Small intestine (tissue), 4 donors: ENCODE results near the gene ANKRD44. TPM values are rescaled to one million over a fixed set of nuclear protein-coding genes. Genes with fewer than 3 reads are reported as not detected.

Source experiments
- polyA plus RNA-seq, 4 donors: library from polyadenylated mRNA; stranded (reverse) in 3 of 4; unstranded in 1 of 4; fragments of 200-250 nt in 3 of 4; fragments of 120-200 nt in 1 of 4; gene quantifications; one replicate each; pipeline versions ENCODE4 v1.2.1 to v1.2.3, GENCODE V29; 2013
- donor health status: healthy with polysubstance abuse.
- donor health status: Bipolar disorder and iron deficiency.
- donor health status: healthy.

The ANKRD44 gene
- polyA plus RNA-seq, 4 donors, result 0.89 to 5.2 (median 1.7) TPM

Other genes starting within 250 kb of the ANKRD44 start
- 100 to 1,000 TPM; 108 to 329 (median 176) TPM for gene SF3B1, start 124.2 kb upstream of the ANKRD44 start, polyA plus RNA-seq
- 10 to 100 TPM; 10.7 to 25.7 (median 18.3) TPM for gene COQ10B, start 142.8 kb upstream of the ANKRD44 start, polyA plus RNA-seq
- gene HSPD1, start 189.1 kb upstream of the ANKRD44 start, polyA plus RNA-seq, result 100 to 1,000 TPM; 112 to 637 (median 311) TPM
- gene HSPE1, start 189.6 kb upstream of the ANKRD44 start, polyA plus RNA-seq, result 100 to 1,000 TPM; 132 to 259 (median 226) TPM
- gene MOB4, start 205.3 kb upstream of the ANKRD44 start, polyA plus RNA-seq, result 10 to 100 TPM; 17.6 to 35.1 (median 23.2) TPM